Fibroblast of mammary gland (primary cell): ENCODE measurements around the gene ARID3C.

ENCODE experiments used
- DNase-seq: peaks from one replicate; pipeline ENCODE4 v3.0.0-alpha.2; 2010; ENCODE audit warnings: low read depth
- H3K4me3 ChIP-seq: 2 replicates; pipeline ENCODE4 v1.5.1; 2011; ENCODE audit warnings: low read depth, mild to moderate bottlenecking, low read length, moderate library complexity; ENCODE audit not compliant: control insufficient read depth
- CTCF ChIP-seq: conservative IDR thresholded peaks from 2 replicates; pipeline ENCODE4 v1.5.1; 2011; ENCODE audit warnings: low read depth, low read length, inconsistent platforms; ENCODE audit not compliant: control insufficient read depth, insufficient read depth

The ARID3C gene

GRCh38 chr9:34590381-34591247 lies 38.3 kb downstream of the ARID3C start:
- no peak overlapping the region for H3K4me3 ChIP-seq
- DNase-seq: peak; percentile 16
- TF ChIP-seq CTCF: no peak

GRCh38 chr9:34589636-34590380 lies 39.1 kb downstream of the ARID3C start, which contains the start of gene CNTFR:
Gene CNTFR (minus strand): TSS chr9:34589724. CDS start chr9:34568981, 20,743 bp downstream.
- TF ChIP-seq CTCF: no peak
- DNase-seq: no peak
- no peak within 1 kb of the TSS for H3K4me3 ChIP-seq

GRCh38 chr9:34588671-34589635 lies 39.9 kb downstream of the ARID3C start:
- no peak overlapping the region for H3K4me3 ChIP-seq
- DNase-seq: no peak
- no peak for TF ChIP-seq CTCF

- H3K4me3 ChIP-seq: no peak overlapping the region
- no peak for DNase-seq
- no peak for TF ChIP-seq CTCF
Observed at GRCh38 chr9:34587271-34587670, 41.6 kb downstream of the ARID3C start.

GRCh38 chr9:34585946-34586669 lies 42.8 kb downstream of the ARID3C start:
- no peak for TF ChIP-seq CTCF
- no peak overlapping the region for H3K4me3 ChIP-seq
- DNase-seq: no peak
